Left lobe of liver (tissue), 2 donors: ENCODE results near the gene CSRNP3. TPM values are rescaled to one million over a fixed set of nuclear protein-coding genes. Genes with fewer than 3 reads are reported as not detected.
A peak's percentile ranks its signal among the peaks of the same experiment; 100 is the strongest.

ENCODE experiments used
- ATAC-seq: fragments of 200-7000 bp; cut with Tn5 transposase; one replicate; pipeline ENCODE4 v1.9.1; 2020; ENCODE audit warnings: mild to moderate bottlenecking, moderate library complexity
- DNase-seq: peaks from one replicate; pipeline ENCODE4 v3.0.0-alpha.2; 2020; ENCODE audit warnings: low spot score
- total RNA-seq: library from RNA; stranded (reverse); gene quantifications from one replicate; pipeline ENCODE4 v1.2.1, GENCODE V29; 2021
- donor health status: DM: no; HTN: no; CAD: no; lungs with moderate emphysema.
- donor health status: DM: no; HTN: yes; CAD: no.

The CSRNP3 gene
- total RNA-seq, 1 donor from 2014 or later = 2.6 TPM

DNA sequence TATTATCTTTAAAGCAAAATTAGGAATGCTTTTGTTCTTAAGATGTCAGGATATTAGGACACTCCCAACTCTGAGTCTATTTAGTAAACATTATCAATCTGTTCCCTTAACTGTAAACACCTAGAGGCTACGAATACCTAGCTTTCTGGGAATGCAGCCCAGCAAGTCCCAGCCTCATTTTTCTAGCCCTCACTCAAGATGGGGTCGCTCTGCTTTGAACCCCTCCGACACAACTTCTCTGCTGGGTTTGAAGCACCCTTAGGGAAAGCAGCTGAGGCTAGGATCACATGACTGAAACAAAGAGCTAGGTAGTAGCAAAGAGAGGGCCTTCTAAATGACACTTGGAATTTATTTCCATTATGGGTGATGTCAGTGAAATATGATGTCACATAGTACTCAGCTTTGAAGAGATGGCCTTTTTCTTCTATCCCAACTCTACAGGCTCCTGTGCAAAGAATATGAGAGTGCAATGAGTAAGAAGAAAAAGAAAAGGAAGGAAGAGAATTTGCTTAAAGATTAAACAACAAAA is 114.7 kb downstream of the CSRNP3 start:
- ATAC-seq (no peak), DNase-seq (no peak)

GRCh38 chr2:165586019-165586418 is 116.5 kb downstream of the CSRNP3 start:
- ATAC-seq (no peak), DNase-seq (no peak)

DNA sequence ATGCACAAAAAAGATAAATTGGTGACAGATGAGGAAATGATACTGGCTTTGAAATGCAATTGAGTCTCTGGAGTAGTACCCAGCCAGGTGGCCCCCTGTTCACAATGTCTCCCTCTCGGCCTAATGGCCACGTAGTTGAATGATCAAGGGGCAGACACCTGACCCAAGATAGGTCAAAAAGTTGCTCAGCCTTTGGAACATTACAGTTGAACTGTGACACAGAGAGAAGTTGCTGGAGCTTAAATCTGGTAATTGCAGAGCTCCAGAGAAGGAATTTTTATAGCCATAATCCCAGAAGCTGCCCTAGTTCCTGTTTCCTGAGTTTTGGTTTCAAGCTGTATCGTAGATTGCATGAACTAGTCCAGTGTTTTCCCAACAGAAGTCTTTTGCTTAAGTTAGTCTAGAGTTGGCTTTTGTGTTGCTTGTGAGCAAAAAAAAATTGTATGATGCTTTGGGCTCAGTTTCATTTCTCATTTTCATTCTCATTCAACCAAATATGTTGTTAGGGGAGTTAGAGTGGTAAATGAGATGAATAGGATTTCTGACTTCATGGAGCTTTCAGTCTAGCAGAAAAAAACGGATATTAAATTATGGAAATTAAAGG is 117.9 kb downstream of the CSRNP3 start:
- ATAC-seq (no peak), DNase-seq (no peak)

DNA sequence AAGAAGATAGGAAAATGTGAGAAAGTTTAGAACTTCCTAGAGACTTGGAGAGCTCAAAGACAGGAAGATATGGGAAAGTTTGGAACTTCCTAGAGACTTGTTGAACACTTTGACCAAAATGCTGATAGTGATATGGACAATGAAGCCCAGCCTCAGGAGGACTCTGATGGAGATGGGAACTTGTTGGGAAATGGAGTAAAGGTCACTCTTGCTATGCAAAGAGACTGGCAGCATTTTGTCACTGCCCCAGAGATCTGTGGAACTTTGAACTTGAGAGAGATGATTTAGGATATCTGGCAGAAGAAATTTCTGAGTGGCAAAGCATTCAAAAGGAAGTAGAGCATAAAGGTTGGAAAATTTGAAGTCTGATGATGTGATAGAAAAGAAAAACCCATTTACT is 121.5 kb downstream of the CSRNP3 start:
- DNase-seq (peak; percentile 48), ATAC-seq (peak; percentile 90)

DNA sequence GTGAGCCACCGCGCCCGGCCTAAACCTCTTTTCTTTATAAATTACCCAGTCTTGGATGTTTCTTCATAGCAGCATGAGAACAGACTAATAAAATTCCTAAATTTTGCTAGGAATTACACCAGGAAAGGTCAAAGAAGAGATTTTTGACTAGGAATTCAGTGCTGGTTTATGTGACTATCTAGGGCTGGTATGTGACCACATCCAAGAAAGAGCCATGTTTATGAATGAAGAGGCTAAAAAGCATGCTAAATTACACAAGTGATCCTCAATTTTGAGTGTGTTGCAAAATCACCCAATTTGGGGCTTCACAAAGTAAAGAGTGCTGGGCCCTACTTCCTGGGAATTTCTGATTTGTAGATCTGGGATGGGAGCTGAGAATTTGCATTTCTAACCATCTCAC is 123.6 kb downstream of the CSRNP3 start:
- ATAC-seq (no peak), DNase-seq (no peak)

- DNase-seq (no peak), ATAC-seq (no peak)
Measured at GRCh38 chr2:165594231-165594934, 124.9 kb downstream of the CSRNP3 start.

DNA sequence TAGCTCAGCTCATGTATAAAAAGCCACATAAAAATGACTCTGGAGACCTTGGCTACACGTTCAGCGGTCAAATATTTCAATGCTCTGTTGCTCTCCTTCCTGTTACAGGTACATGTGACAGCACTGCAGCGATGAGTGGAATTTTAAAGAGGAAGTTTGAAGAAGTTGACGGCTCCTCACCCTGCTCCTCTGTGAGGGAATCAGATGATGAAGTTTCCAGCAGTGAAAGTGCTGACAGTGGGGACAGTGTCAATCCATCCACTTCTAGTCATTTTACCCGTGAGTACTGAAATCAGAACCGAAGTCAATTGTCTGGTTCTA is 125.4 kb downstream of the CSRNP3 start:
- no peak for ATAC-seq
- DNase-seq = no peak

DNA sequence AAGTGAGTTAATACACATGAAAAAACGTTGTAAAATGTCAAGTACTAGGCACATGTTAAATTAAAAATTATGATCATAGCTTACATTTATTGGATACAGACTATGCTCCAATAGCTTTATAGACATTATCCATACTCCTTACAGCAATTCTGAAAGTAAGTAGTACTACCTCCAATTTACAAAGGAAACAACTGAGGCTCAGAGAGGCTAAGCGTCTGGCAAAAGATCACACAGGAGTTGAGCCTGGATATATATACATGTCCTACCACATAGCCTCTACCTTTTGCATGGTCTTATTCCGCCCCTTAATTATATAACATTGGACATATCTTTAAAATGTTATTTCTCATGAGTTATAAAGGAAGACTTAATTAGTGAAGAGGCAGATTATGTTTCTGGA is 127.3 kb downstream of the CSRNP3 start:
- DNase-seq (no peak), ATAC-seq (no peak)

GRCh38 chr2:165601065-165601830 is 131.8 kb downstream of the CSRNP3 start:
- DNase-seq = no peak
- ATAC-seq = no peak

DNA sequence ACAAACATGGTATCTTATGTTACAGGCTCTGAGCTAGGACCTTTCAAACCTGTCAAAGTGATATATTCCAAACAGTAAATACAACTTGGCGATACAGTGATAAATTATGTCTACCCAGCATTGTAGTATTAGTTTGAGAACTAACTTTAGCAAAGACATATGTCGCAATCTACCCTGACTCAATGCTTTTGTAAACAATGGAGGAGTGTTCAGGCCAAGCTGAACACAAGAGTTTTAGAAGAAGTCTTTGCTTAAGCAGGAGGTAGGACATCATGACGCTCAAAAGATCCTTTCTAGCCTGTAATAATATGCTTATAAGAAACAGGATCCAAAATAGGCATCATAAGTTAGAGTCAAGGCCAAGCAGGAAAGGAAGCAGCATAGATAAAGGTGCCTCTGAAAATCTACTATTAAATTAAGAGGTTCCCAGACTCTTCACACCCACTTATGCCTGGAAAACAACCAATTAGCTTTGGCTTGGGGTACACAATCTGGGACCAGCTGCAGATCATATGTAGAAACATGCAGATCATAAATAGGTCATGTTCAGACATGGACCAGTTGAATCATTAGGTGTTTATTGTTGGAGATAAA is 132.5 kb downstream of the CSRNP3 start:
- ATAC-seq (no peak), DNase-seq (no peak)

DNA sequence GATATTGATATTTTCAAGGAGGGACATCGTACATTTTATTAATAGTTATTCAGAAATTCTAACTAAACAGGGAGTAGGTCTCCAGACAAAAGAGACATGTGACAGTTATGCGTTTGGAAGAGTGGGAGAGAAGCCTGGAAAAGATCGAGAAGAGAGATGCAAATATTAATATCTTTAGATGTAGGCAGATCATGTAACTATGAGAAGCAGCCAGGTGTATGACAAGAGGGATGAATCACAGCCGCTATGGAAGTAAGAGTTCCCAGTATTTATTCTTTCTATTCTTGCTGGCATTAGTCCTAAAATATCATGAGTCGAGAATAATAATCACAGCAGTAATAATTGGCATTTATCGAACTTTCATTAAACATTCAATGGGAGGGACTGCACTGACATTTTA is 140.2 kb downstream of the CSRNP3 start:
- ATAC-seq (no peak), DNase-seq (no peak)

- DNase-seq (no peak), ATAC-seq (no peak)
Measured at GRCh38 chr2:165610591-165611029, 141.1 kb downstream of the CSRNP3 start.

DNA sequence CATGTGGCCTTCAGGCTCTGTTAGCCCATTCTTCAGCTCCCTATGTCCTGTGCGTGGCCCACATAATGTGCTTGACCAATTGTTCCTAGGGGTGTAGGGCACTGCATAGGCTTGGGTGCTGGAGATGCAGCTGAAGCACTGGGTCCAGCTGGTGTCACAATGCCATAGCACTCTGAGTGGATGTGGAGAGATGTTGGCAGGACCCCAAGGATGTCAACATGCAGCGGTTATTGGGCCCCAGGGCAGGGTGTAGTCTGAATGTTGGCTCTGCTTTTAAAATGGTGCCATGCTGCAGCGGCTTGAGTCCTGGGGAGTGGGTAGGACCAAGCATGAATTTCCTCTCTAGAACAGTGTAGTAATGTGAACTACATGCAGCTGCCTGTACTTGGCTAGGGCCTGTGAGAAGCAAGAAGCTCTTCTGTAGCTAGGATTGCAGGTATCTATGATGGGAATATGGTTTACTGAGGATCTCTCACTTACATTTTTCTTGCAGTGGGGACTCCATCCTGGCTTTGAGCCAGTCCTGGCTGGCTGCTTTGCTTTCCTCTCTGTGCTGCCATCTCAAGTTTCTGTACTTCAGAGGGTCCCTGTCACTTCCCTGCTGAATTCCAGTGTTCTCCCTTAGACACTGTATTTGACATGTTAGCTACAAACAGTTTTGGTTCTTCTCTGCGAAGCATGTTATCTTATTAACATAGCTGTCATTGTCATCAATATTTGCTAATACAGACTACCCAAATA is 148.4 kb downstream of the CSRNP3 start:
- no peak for DNase-seq
- ATAC-seq = peak; percentile 51

GRCh38 chr2:165618806-165619205 is 149.3 kb downstream of the CSRNP3 start:
- no peak for ATAC-seq
- no peak for DNase-seq

- DNase-seq (no peak), ATAC-seq (no peak)
Measured at GRCh38 chr2:165621086-165621560, 151.6 kb downstream of the CSRNP3 start.

DNA sequence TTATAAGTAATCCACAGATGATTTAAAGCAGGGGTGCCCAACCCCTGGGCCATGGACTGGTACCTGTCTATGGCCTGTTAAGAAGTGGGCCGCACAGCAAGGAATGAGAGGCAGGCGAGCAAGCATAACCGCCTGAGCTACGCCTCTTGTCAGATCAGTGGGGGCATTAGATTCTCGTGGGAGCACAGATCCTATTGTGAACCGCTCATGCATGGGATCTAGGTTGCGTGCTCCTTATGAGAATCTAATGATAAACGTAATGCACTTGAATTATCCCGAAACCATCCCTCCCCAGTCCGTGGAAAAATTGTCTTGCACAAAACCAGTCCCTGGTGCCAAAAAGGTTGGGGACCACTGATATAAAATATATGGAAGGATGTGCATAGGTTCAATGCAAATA is 153.7 kb downstream of the CSRNP3 start:
- no peak for DNase-seq
- no peak for ATAC-seq

GRCh38 chr2:165623783-165624469 is 154.4 kb downstream of the CSRNP3 start:
- DNase-seq = no peak
- ATAC-seq = no peak

DNA sequence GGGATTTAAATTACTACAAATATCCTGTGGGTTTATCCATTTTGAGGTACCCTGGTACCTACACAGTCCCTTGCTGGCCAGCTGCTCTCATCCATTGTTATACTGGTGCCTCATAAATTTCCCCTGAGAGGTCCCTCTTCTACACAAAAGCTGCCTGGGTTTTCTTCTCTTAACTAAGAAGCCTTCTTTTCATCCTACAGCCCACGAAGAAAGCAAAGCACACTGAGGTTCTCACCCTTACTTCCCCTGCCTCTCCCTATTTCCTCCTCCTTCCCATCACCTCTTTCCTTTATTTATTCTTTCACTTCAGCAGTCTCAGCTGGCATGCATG is 154.9 kb downstream of the CSRNP3 start:
- ATAC-seq = no peak
- no peak for DNase-seq

DNA sequence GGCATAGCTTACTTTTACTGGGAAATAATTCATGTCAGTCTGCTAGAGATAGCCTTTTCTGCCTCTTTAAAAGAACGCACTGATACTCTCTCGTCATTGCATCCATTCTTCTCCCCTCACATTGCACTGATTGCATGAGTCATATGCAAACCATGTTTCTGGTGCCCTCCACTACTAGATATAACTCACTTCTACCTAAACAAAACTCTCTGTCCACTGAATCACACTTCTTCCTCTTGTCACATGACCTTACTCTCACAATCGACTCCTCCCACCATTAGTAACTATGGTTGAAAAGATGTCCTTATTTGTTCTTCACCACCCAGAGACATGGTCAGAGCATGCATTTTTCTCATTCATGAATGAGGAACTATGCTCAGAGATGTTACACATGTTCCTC is 158.0 kb downstream of the CSRNP3 start:
- ATAC-seq = no peak
- DNase-seq = no peak

GRCh38 chr2:165629776-165630175 is 160.3 kb downstream of the CSRNP3 start:
- ATAC-seq (no peak), DNase-seq (no peak)
